GM18909 (cell line): ENCODE data around the gene SLC25A46.
A peak's percentile ranks its signal among the peaks of the same experiment; 100 is the strongest.
"Not testable (repeated sequence)": the region's sequence is repeated elsewhere in the genome, so short reads cannot be mapped to it uniquely, and the experiment has no call there.

Source experiments
- ATAC-seq: cut with Tn5 transposase; IDR thresholded peaks from one replicate; pipeline ENCODE4 v1.9.1; 2021; ENCODE audit warnings: mild to moderate bottlenecking; ENCODE audit not compliant: unreplicated experiment, poor library complexity

SLC25A46 gene

GRCh38 chr5:110738812-110739651 lies at the start of gene SLC25A46:
Gene SLC25A46 (plus strand): TSS chr5:110739007. CDS start chr5:110739120, 113 bp downstream.
- peak; percentile 97 for ATAC-seq

DNA sequence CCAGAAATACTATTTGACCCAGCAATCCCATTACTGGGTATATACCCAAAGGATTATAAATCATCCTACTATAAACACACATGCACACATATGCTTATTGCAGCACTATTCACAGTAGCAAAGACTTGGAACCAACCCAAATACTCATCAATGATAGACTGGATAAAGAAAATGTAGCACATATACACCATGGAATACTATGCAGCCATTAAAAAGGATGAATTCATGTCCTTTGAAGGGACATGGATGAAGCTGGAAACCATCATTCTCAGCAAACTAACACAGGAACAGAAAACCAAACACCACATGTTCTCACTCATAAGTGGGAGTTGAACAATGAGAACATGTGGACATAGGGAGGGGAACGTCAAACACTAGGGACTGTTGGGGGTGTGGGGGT lies 48.2 kb upstream of the SLC25A46 start:
- not testable (repeated sequence) for ATAC-seq

- ATAC-seq = not testable (repeated sequence)
Observed at GRCh38 chr5:110692669-110693068, 46.1 kb upstream of the SLC25A46 start.

GRCh38 chr5:110702300-110702699 lies 36.5 kb upstream of the SLC25A46 start:
- ATAC-seq = no peak

GRCh38 chr5:110702704-110703103 lies 36.1 kb upstream of the SLC25A46 start:
- no peak for ATAC-seq

DNA sequence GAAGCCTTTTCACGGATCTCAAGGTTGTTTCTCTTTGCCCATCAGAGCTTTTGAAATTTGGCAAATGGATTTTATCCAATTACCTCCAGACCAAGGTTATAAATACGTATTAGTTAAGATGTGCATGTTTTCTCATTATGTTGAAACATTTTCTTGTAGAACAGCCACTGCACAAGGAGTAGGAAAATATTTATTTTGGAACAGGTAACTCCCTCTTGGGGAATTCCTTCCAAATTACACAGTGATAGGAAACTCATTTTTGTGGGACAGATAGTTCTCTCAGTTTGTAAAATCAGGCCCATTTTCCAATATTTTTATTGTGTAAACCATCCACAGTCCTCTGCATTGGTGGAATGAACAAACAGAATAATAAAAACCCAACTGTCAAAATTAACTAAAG lies 35.3 kb upstream of the SLC25A46 start:
- no peak for ATAC-seq

DNA sequence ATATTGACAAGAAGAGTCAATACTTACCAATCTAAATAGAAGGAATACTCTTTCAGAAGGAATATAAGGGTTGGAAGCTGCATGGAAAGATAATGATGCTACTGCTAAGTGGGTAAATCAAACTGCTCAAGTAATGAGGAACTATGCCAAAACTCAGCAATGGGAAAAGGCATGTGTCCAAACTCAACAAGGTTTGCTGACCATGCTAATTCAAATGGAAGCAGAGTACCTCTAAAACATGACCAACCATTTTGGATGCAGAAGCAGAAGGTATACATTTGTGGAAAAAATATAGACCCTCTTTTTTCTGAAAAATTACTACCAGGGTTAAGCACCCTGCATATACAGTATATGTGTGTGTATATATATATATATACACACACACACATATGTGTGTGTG lies 33.5 kb upstream of the SLC25A46 start:
- no peak for ATAC-seq

DNA sequence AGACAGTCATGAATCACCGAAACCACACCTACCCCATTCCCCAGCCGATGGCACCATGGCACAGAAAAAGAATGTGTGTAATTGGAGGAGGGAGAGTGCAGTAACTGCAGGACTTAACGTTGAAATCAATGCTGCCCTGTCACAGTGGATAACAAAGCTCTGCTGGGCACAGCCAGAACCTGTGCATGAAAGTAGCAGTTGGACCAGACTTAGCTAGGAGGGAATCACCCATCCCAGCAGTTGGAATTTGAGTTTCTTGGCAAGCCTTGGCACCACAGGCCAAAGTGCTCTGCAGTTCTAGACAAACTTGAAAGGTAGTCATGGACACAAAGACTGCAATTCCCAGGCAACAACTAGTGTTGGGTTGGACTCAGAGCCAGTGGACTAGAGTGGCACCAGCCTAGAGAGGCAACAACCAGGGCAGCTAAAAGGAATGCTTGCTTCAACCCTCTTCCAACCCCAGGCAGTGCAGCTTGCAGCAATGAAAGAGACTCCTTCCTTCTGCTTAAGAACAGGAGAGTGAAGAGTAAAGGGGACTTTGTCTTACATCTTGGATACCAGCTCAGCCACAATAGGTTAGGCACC lies 31.5 kb upstream of the SLC25A46 start:
- ATAC-seq = no peak

DNA sequence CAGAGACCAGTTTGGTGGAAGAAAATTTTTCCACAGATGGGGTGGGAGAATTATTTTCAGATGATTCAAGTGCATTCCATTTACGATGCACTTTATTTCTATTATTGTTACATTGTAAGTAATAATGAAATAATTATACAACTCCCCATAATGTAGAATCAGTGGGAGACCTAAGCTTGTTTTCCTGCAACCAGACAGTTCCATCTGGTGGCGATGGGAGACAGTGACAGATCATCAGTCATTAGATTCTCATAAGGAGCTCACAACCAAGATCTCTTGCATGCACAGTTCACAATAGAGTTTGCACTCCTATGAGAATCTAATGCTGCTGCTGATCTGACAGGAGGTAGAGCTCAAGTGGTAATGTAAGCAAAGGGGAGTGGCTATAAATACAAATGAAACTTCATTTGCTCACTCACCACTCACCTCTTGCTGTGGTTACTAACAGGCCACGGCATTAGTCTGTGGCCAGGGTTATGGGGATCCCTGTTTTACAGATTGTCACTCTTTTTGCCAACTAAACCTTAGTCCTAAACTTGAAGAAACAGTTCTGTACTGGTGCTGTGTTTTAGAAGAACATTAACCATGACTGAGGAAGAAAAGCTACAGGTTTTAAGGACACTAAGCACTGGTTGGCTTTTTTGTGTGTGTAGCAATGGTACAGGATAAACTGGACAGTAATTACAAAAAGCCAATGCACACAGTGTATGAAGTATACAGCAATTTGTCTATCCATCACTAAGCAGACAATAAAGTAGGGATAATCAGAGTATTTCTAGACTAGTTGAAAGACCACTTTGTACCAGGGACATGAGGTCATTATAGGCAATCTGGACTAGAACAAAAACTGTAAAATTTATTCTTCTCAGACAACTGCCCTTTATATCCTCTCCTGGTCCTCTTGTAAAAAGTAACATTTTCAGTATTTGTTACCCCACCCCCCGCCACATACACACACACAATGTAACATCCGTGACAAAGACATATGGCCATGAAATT lies 22.3 kb upstream of the SLC25A46 start:
- ATAC-seq = peak; percentile 97

- no peak for ATAC-seq
Observed at GRCh38 chr5:110718311-110718710, 20.5 kb upstream of the SLC25A46 start.

GRCh38 chr5:110726249-110727024 lies 12.4 kb upstream of the SLC25A46 start, which contains the start of gene TMEM232:
Gene TMEM232 (minus strand): TSS chr5:110726671. CDS start chr5:110667352, 59,319 bp downstream.
- ATAC-seq = peak; percentile 100

GRCh38 chr5:110727025-110727314 lies 11.8 kb upstream of the SLC25A46 start:
- ATAC-seq = peak; percentile 63

DNA sequence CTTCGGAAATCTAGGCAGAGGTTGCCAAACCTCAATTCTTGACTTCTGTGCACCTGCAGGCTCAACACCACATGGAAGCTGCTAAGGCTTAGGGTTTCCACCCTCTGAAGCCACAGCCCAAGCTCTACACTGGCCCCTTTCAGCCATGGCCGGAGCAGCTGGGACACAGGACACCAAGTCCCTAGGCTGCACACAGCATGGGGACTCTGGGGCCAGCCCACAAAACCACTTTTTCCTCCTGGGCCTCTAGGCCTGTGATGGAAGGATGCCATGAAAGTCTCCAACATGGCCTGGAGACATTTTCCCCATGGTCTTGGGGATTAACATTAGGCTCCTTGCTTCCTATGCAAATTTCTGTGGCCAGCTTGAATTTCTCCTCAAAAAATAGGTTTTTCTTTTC lies 7.3 kb upstream of the SLC25A46 start:
- not testable (repeated sequence) for ATAC-seq

- ATAC-seq = no peak
Observed at GRCh38 chr5:110734101-110734500, 4.7 kb upstream of the SLC25A46 start.

DNA sequence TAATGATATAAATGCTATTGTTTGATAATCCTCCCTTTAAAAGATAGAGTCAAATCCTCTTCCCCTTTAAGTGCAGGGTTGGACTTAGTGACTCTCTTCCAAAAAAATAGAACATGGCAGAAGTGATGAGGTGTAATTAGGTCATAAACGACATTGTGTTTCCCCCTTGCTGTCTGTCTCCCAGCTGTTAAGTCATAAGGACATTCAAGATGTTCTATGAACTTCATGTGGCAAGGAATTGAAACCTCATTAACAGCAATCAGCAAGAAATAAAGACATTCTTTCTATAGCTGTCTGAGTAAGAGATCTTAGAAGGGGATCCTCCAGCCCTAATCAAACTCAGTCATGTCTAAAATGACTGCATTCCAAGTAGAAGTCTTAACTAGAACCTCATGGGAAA lies 3.3 kb upstream of the SLC25A46 start:
- ATAC-seq = no peak

DNA sequence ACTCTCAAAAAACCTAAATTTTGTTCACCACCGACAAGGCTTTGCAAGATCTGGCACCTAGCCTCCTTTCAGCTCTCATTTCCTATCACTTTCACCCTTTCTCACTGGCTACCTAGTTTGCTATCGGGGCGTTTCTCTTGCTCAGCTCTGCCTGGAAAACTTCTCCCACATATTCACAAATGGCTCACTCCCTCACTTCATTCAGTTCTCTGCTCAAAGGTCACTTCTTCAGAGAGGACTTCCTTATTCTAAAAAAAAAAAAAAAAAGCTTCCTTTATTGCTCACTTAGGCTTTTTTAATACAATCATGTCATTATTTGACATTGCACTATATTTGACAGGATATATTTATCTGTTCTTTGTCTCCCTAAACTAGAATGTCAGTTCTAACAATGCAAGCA lies 2.1 kb upstream of the SLC25A46 start:
- ATAC-seq = no peak

GRCh38 chr5:110738503-110738811 lies 350 bp upstream of the SLC25A46 start:
- ATAC-seq = peak; percentile 67

DNA sequence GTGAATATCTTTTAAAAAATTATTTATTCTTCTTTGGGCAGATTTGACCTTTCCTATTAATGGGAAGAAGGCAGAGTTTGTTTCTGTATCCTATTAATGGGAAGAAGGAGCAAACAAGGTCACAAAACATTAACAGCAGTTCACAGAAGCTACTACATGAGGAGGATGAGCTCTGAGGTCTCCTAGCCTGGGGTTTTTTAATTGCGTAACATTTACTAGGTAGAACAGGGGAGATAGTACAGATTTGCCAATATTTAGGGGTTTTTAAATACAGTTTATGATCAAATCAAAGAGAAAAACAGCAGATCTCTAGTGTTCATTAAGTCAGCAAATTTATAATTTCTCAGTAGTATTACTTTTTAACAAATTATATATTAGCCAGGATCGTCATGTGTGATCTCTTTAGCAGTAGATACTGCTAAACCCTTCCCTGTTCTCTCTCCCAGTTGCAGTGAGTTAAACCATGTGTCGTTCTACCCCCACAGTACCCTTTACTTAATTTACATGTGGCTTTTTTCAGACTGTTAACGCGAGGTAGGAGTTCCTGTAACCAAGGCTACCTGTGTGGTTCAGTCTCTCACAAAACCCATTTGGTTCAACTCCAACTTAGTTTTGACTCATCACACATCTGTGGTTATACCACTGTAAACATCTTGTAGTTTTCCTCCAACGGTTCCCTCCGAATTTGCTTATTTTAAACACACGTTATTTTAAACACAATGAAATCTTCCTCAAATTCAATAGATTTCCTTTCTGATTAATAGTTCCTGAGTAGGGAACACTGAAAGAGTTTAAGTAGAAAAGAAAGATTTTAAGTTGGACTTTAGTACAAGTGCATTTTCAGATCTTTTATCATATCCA lies 13.3 kb downstream of the SLC25A46 start:
- peak; percentile 99 for ATAC-seq

DNA sequence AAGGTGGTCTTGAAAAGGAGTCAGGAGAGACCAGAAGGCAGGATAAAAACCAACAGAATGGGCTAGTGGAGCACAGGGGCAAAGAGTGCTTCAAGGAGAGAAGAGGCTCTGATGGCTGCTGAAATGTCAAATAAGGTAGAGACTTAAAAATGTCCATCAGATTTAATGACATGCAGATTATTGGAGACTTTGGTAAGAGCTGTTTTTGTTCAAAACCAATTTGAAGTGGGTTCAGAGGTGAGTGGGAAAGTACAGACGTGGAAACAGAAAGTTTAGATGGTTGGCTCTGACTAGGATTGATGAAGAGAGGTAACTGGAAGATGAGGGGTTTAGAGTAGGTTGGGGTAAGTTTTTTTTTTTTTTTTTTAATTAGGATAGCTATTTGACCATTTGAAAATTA lies 14.1 kb downstream of the SLC25A46 start:
- ATAC-seq = peak; percentile 20
